Right lobe of liver (tissue), 4 donors: ENCODE data around the gene CYP3A7.

Experiments used
- POLR2A ChIP-seq: fragments of 450-650 bp; IDR thresholded peaks from one replicate; pipeline ENCODE4 v1.6.1; 2017; ENCODE audit warnings: antibody characterized with exemption, mild to moderate bottlenecking
- TF ChIP-seq, protein P1 (sequence below), 4 donors: fragments of 200-600 bp in 3 of 4; fragments of 450-650 bp in 1 of 4; IDR thresholded peaks; one replicate each; pipeline versions ENCODE4 v1.5.1 to v1.8.0; 2016 to 2022; ENCODE audit warnings: antibody characterized with exemption in 4 of 4, mild to moderate bottlenecking in 2 of 4
- donor health status: DM: no; HTN: no; CAD: no.
- donor health status: DM: no; HTN: no; CAD: no.
- donor health status: DM: no; HTN: yes; CAD: no.

DNA sequence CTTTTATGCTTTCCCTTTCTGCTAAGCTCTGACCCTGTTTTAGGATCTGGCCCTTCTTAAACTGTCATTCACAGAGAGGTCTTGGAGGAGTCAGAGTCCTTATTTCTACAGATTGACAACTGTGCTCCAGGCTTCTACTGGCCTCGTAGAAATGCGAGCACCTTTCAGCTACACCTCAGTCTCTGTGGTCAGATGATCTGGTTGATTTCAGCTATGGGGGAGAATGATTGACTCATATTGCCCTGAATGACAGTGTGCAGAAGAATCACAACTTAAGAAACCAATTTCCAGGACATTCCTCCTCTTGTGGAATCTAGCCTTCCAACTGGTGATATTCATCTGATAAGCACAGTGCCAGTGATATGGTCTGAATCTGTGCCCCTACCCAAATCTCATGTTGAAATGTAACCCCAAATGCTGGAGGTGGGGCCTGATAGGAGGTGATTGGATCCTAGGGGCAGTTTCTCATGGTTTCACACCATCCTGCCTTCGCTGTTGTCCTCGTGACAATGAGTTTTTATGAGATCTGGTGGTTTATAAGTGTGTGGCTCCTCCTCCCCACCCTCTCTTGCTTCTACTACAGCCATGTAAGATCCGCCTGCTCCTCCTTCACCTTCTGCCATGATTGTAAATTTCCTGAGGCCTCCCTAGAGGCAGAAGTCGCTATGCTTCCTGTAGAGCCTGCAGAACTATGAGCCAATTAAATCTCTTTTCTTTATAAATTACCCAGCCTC lies 14.0 kb upstream of the CYP3A7 start:
- TF ChIP-seq, protein P1, sequence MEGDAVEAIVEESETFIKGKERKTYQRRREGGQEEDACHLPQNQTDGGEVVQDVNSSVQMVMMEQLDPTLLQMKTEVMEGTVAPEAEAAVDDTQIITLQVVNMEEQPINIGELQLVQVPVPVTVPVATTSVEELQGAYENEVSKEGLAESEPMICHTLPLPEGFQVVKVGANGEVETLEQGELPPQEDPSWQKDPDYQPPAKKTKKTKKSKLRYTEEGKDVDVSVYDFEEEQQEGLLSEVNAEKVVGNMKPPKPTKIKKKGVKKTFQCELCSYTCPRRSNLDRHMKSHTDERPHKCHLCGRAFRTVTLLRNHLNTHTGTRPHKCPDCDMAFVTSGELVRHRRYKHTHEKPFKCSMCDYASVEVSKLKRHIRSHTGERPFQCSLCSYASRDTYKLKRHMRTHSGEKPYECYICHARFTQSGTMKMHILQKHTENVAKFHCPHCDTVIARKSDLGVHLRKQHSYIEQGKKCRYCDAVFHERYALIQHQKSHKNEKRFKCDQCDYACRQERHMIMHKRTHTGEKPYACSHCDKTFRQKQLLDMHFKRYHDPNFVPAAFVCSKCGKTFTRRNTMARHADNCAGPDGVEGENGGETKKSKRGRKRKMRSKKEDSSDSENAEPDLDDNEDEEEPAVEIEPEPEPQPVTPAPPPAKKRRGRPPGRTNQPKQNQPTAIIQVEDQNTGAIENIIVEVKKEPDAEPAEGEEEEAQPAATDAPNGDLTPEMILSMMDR (IDR thresholded peaks at IDR 0.05) = no peak
- TF ChIP-seq POLR2A = no peak
